ENCODE results near the gene SLCO4C1.

DNA sequence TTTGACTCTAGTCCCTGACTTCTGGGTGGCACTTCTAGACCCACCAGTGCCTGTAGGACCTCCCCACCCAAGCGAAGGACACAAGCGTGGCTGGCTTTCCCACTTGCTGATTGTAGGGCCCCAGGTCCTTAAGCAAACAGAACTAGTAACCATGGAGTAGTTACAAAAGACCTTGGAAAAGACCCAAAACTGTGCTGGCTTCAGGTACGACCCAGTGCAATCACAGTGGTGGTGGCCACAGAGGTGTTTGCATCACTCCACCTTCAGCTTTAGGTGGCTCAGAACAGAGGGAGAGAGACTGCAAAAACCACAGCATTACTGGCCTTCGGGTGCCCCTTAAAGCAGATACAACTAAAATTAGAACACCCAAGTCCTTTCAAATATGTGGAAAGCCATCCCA, 52.9 kb downstream of the SLCO4C1 start:
- TF ChIP-seq, protein P1, sequence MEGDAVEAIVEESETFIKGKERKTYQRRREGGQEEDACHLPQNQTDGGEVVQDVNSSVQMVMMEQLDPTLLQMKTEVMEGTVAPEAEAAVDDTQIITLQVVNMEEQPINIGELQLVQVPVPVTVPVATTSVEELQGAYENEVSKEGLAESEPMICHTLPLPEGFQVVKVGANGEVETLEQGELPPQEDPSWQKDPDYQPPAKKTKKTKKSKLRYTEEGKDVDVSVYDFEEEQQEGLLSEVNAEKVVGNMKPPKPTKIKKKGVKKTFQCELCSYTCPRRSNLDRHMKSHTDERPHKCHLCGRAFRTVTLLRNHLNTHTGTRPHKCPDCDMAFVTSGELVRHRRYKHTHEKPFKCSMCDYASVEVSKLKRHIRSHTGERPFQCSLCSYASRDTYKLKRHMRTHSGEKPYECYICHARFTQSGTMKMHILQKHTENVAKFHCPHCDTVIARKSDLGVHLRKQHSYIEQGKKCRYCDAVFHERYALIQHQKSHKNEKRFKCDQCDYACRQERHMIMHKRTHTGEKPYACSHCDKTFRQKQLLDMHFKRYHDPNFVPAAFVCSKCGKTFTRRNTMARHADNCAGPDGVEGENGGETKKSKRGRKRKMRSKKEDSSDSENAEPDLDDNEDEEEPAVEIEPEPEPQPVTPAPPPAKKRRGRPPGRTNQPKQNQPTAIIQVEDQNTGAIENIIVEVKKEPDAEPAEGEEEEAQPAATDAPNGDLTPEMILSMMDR (IDR thresholded peaks at IDR 0.05) = no peak
- TF ChIP-seq POLR2A (IDR thresholded peaks at IDR 0.05) = no peak

All from body of pancreas (tissue), 4 donors.